ENCODE measurements around the gene HAS3. TPM values are rescaled to one million over a fixed set of nuclear protein-coding genes. Genes with fewer than 3 reads are reported as not detected.
"Not testable (repeated sequence)": the region's sequence is repeated elsewhere in the genome, so short reads cannot be mapped to it uniquely, and the experiment has no call there.

Gene HAS3
- total RNA-seq, 6 experiments from 2014 or later: 1.5 to 2.1 (median 1.5) TPM

GRCh38 chr16:69126221-69126620, 20.8 kb downstream of the HAS3 start:
- no peak for TF ChIP-seq CTCF (IDR thresholded peaks at IDR 0.05)
- Mint-ChIP-seq H3K27ac (peak overlapping the region; percentile 6), H3K36me3 (ENCODE audit: low read depth) (peaks cover 13% of the 10 kb centered on the region), H3K9me3 (no peaks in the 10 kb centered on the region), H3K4me3 (no peak overlapping the region), H3K4me1 (ENCODE audit: low read depth) (peaks cover 42% of the 10 kb centered on the region), H3K27me3 (ENCODE audit: insufficient read depth) (no peaks in the 10 kb centered on the region; the same call in 1 of the 2 replicates)
- DNase-seq: no peak

- DNase-seq; H3K4me3 Mint-ChIP-seq; H3K9me3 Mint-ChIP-seq; H3K27me3 Mint-ChIP-seq (ENCODE audit: insufficient read depth): not testable (repeated sequence)
- Mint-ChIP-seq H3K36me3 (ENCODE audit: low read depth) (peaks cover 19% of the 10 kb centered on the region), H3K27ac (peak overlapping the region; percentile 9; the same call in 1 of the 2 replicates), H3K4me1 (ENCODE audit: low read depth) (peaks cover 43% of the 10 kb centered on the region)
These were observed 21.3 kb downstream of the HAS3 start for GRCh38 chr16:69126801-69127200.

GRCh38 chr16:69127966-69128510, 22.6 kb downstream of the HAS3 start:
- H3K9me3 Mint-ChIP-seq: no peaks in the 10 kb centered on the region
- H3K27ac Mint-ChIP-seq: 0 out of 2 replicates have a peak overlapping the region, but pooled peaks have one; percentile 40
- H3K4me1 Mint-ChIP-seq (ENCODE audit: low read depth): peaks cover 45% of the 10 kb centered on the region
- no peak overlapping the region for H3K4me3 Mint-ChIP-seq
- no peak for TF ChIP-seq CTCF (IDR thresholded peaks at IDR 0.05)
- H3K36me3 Mint-ChIP-seq (ENCODE audit: low read depth): peaks cover 19% of the 10 kb centered on the region
- H3K27me3 Mint-ChIP-seq (ENCODE audit: insufficient read depth): peaks cover 2% of the 10 kb centered on the region; the same call in 1 of the 2 replicates
- no peak for DNase-seq

GRCh38 chr16:69130461-69130860, 25.0 kb downstream of the HAS3 start:
- H3K9me3 Mint-ChIP-seq: no peaks in the 10 kb centered on the region
- peaks cover 2% of the 10 kb centered on the region; the same call in 1 of the 2 replicates for H3K27me3 Mint-ChIP-seq (ENCODE audit: insufficient read depth)
- TF ChIP-seq CTCF (IDR thresholded peaks at IDR 0.05): no peak
- peaks cover 24% of the 10 kb centered on the region for H3K36me3 Mint-ChIP-seq (ENCODE audit: low read depth)
- H3K27ac Mint-ChIP-seq: peak overlapping the region; percentile 91
- H3K4me3 Mint-ChIP-seq: peak overlapping the region; percentile 99
- peaks cover 60% of the 10 kb centered on the region for H3K4me1 Mint-ChIP-seq (ENCODE audit: low read depth)
- DNase-seq: no peak

GRCh38 chr16:69131167-69131838, 25.9 kb downstream of the HAS3 start:
- peak overlapping the region; percentile 99 for H3K4me3 Mint-ChIP-seq
- H3K27ac Mint-ChIP-seq: peak overlapping the region; percentile 91
- peaks cover 24% of the 10 kb centered on the region for H3K36me3 Mint-ChIP-seq (ENCODE audit: low read depth)
- DNase-seq: no peak
- no peaks in the 10 kb centered on the region for H3K9me3 Mint-ChIP-seq
- no peak for TF ChIP-seq CTCF (IDR thresholded peaks at IDR 0.05)
- peaks cover 2% of the 10 kb centered on the region; the same call in 1 of the 2 replicates for H3K27me3 Mint-ChIP-seq (ENCODE audit: insufficient read depth)
- peaks cover 54% of the 10 kb centered on the region for H3K4me1 Mint-ChIP-seq (ENCODE audit: low read depth)

- peak overlapping the region; percentile 91 for H3K27ac Mint-ChIP-seq
- peaks cover 2% of the 10 kb centered on the region; the same call in 1 of the 2 replicates for H3K27me3 Mint-ChIP-seq (ENCODE audit: insufficient read depth)
- H3K36me3 Mint-ChIP-seq (ENCODE audit: low read depth): peaks cover 29% of the 10 kb centered on the region
- H3K9me3 Mint-ChIP-seq: no peaks in the 10 kb centered on the region
- no peak for TF ChIP-seq CTCF (IDR thresholded peaks at IDR 0.05)
- peaks cover 56% of the 10 kb centered on the region for H3K4me1 Mint-ChIP-seq (ENCODE audit: low read depth)
- peak overlapping the region; percentile 99 for H3K4me3 Mint-ChIP-seq
- peak; percentile 62 for DNase-seq
These were observed 26.5 kb downstream of the HAS3 start for GRCh38 chr16:69131839-69132423.
